ENCODE data around the gene LZTR1. TPM values are rescaled to one million over a fixed set of nuclear protein-coding genes. Genes with fewer than 3 reads are reported as not detected.
"Not testable (repeated sequence)": the region's sequence is repeated elsewhere in the genome, so short reads cannot be mapped to it uniquely, and the experiment has no call there.

The LZTR1 gene
- total RNA-seq, 1 donor from 2014 or later: 18.1 TPM

DNA sequence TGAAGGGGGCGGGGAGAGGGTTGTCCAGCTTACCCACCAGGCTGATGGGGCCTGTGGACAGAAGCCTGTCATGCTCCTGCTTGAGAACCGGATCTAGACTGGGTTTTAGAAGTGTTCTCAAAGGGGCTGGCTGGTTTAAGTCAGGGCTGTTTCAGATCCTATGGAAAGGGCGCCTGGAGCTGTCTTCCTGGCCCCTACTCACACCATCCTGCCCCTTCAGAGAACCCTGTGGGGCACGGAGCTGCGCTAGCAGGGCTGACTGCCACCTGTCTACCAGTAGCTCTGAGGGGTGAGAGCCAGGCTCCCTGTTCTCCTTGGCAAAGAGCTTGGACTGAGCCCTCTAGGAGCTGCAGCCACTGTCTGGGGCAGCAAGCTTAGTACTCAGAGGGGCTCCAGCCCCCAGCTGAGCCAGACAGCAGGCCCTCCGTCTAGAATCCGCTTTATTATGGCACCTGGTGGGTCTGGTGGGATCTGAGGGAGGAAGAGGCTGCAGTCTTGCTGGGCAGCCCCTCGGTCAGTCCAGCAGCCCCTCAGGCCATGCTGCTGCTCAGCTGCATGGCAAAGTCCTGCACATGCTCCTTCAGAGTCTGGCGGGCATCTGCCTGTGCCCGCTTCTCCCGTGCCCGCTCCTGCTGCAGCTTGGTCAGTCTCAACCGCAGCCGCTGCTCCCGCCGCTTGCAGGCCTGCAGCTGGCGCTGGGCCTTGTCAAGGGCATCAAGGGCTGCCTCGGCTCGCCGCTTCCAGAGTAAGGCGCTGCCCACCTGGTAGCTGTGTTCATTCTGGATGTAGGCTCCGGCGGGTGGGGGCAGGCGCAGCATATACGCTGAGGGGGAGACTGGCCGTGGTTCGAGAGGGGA, 17.5 kb downstream of the LZTR1 start:
- H3K4me1 ChIP-seq: peaks cover 49% of the 10 kb centered on the region
- H3K4me3 ChIP-seq: peak overlapping the region; percentile 75
- H3K9me3 ChIP-seq (replicated peaks): no peaks in the 10 kb centered on the region
- H3K27ac ChIP-seq (replicated peaks): no peak overlapping the region
- no peak for DNase-seq
- H3K27me3 ChIP-seq (ENCODE audit: low read depth): no peaks in the 10 kb centered on the region
- H3K36me3 ChIP-seq: peaks cover 43% of the 10 kb centered on the region
- intact Hi-C loops (cut with micrococcal nuclease): no loop called here
- TF ChIP-seq, protein P1, sequence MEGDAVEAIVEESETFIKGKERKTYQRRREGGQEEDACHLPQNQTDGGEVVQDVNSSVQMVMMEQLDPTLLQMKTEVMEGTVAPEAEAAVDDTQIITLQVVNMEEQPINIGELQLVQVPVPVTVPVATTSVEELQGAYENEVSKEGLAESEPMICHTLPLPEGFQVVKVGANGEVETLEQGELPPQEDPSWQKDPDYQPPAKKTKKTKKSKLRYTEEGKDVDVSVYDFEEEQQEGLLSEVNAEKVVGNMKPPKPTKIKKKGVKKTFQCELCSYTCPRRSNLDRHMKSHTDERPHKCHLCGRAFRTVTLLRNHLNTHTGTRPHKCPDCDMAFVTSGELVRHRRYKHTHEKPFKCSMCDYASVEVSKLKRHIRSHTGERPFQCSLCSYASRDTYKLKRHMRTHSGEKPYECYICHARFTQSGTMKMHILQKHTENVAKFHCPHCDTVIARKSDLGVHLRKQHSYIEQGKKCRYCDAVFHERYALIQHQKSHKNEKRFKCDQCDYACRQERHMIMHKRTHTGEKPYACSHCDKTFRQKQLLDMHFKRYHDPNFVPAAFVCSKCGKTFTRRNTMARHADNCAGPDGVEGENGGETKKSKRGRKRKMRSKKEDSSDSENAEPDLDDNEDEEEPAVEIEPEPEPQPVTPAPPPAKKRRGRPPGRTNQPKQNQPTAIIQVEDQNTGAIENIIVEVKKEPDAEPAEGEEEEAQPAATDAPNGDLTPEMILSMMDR (IDR thresholded peaks at IDR 0.05; ENCODE audit: borderline replicate concordance): no peak

DNA sequence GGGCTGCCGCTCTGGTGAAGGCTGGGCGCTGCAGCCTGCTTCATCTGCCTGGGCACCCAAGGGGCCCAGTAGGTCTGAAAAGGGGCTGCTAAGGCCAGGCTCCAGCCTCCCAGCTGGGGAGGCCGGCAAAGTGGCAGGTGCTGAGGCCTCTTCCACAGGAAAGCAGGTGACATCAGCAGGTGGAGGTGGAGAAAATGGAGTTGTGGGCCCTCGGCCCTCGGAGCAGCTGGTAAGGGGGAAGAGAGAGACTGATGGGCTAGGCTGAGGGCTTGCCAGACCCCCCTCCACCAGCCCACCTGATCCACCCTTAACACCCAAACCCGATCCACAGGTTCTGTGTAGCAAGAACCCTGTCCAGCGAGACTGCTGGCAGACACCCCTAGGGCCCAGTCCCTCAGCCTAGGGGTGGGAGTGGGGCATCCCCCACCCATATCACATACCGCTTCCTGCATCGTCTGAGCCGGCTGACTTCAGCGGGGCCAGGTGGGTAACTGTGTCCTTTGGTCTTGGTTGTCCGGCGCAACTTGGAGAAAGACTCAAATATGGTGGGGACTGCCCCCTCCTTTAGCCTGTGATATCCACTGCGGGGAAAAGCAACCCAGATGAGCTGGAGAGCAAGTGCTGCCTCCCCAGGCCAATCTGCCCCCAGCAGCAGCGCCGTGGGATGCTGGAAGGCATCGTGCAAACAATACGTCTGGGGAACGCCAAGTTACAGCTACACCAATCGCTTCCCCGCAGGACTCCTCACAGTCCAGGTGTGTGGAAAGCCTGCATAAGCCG, 18.3 kb downstream of the LZTR1 start:
- Histone ChIP-seq H3K4me3 (peak overlapping the region; percentile 75), H3K36me3 (peaks cover 37% of the 10 kb centered on the region), H3K27me3 (ENCODE audit: low read depth) (no peaks in the 10 kb centered on the region), H3K27ac (replicated peaks) (peak overlapping the region; percentile 99), H3K4me1 (peaks cover 49% of the 10 kb centered on the region), H3K9me3 (replicated peaks) (no peaks in the 10 kb centered on the region)
- intact Hi-C loops (cut with micrococcal nuclease): no loop called here
- TF ChIP-seq, protein P1 (IDR thresholded peaks at IDR 0.05; ENCODE audit: borderline replicate concordance): no peak
- DNase-seq: no peak

DNA sequence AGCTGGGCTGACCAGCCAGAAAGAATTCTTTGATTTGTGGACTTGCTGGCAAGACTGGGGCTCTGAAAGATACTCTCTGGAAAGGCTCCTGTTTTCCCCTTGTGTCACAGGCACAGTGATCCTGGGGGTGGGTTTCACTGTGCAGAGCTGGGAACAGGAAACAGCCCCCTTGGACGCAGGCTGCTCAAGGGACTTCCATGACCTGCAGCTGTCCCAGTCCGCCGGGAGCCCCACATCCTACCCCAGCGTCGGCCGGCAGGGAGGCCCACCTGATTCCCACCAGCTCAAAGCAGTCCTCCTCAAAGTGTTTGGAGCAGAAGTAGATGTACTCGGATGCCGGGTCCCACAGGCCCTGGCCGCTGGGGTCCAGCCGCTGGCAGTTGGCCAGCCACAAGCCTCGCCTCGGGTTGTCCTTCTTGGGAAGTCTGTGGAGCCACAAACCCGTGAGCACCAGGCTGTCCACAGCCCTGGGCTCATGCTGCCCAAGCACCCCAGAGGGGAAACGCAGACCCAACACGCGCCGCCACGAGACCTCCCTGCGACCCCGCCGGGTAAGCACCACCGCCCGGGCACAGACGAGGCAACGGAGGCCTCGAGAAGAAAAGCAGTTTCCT, 19.0 kb downstream of the LZTR1 start:
- Histone ChIP-seq H3K27ac (replicated peaks) (peak overlapping the region; percentile 99), H3K27me3 (ENCODE audit: low read depth) (no peaks in the 10 kb centered on the region), H3K36me3 (peaks cover 34% of the 10 kb centered on the region), H3K9me3 (replicated peaks) (no peaks in the 10 kb centered on the region), H3K4me1 (peaks cover 49% of the 10 kb centered on the region), H3K4me3 (peak overlapping the region; percentile 75)
- intact Hi-C loops (cut with micrococcal nuclease): no loop called here
- no peak for DNase-seq
- TF ChIP-seq, protein P1 (IDR thresholded peaks at IDR 0.05; ENCODE audit: borderline replicate concordance): no peak

DNA sequence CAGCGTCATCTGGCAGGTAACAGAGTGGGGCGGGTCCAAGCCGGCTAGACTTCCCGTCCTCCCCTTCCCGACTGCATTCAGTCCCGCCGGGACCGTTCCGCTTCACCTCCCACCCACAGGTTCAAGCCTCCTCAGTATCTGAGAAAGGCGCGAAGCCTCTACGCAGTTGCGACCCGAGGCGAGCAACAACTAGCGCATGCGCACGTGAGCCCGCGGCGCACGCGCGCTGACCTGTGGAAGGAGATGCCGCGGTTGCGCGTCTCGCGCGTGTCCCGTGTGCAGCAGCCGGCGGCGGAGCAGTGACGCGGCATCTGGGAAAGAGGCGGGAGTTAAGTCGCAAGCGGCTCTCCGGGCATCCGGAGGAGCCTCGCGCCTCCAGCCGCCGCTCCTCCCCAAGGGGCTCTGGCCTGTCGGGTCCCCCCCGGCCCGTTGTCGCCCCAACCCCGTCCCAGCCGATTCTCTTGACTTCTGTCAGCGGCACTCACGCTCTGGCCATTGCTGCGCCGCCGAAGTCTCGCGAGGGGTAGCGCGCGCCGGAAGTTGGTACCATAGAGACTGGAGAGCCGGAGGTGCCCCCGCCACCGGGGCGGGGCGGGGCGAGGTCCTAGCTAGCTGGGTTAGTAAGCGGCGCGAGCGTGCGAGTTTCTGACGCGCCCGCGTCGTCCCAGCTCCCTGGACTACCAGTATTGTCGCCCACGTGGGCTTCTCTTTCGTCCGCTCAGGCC, 19.7 kb downstream of the LZTR1 start, which contains the start of gene THAP7:
THAP7 (minus strand) TSS at position 518 of the 725 bp plus-strand sequence; CDS start at position 311, 207 bp downstream.
- Histone ChIP-seq H3K36me3 (peaks cover 32% of the 10 kb centered on the region), H3K4me3 (peak within 1 kb of the TSS; percentile 75), H3K27ac (replicated peaks) (peak within 1 kb of the TSS; percentile 99), H3K4me1 (peaks cover 49% of the 10 kb centered on the region), H3K27me3 (ENCODE audit: low read depth) (no peaks in the 10 kb centered on the region), H3K9me3 (replicated peaks) (no peaks in the 10 kb centered on the region)
- intact Hi-C loops (cut with micrococcal nuclease): no loop called here
- DNase-seq: peak; percentile 98
- TF ChIP-seq, protein P1 (IDR thresholded peaks at IDR 0.05; ENCODE audit: borderline replicate concordance): no peak

DNA sequence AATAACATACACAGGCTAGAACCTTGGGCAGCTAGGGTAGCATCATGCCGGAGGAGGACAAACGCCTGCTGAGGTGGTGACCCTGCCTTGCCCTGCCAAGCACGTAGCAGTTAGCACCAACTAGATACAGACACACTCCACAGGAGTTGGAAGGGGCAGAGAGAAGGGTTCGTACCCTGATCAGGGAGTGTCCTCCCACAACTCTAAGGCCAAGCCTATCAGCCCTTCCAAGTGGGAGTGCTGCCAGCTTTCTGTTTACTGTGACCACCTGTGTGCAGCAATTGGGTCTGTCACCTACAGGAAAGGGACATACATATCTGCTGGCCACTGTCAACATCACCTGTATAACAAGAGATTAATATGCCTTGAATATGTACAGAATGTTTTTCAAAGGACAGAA, 21.7 kb downstream of the LZTR1 start:
- H3K27me3 ChIP-seq (ENCODE audit: low read depth): no peaks in the 10 kb centered on the region
- H3K4me3 ChIP-seq: peak overlapping the region; percentile 75
- no peaks in the 10 kb centered on the region for H3K9me3 ChIP-seq (replicated peaks)
- intact Hi-C loops (cut with micrococcal nuclease): no loop called here
- TF ChIP-seq, protein P1 (IDR thresholded peaks at IDR 0.05; ENCODE audit: borderline replicate concordance): no peak
- no peak overlapping the region for H3K27ac ChIP-seq (replicated peaks)
- H3K36me3 ChIP-seq: peaks cover 18% of the 10 kb centered on the region
- peaks cover 49% of the 10 kb centered on the region for H3K4me1 ChIP-seq
- DNase-seq: no peak

DNA sequence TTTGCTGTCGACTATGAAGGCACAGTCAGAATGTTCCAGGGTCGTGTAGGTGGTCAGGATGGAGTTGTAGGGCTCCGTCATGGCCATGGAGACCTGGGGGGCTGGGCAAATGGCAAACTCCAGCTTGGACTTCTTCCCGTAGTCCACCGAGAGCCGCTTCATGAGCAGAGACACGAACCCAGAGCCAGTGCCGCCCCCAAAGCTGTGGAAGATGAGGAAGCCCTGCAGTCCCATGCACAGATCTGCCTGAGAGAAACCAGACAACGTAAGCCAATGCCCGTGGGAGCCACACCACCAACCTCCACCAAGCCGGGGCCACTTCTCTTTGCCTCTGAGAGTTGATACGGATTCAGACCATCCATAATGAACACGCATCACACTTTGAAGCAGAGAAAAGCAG, 27.1 kb downstream of the LZTR1 start:
- intact Hi-C loops (cut with micrococcal nuclease): not testable (repeated sequence)

More for the DNA sequence above, 27.1 kb downstream of the LZTR1 start:
- not testable (repeated sequence) for H3K4me1 ChIP-seq; H3K27ac ChIP-seq (replicated peaks); H3K36me3 ChIP-seq; H3K9me3 ChIP-seq (replicated peaks); DNase-seq; H3K27me3 ChIP-seq (ENCODE audit: low read depth); H3K4me3 ChIP-seq

Measured in left ventricle myocardium inferior (tissue), 1 donor.